Femur (tissue), 1 donor: ENCODE data around the gene SCG2.

ENCODE experiments used
- DNase-seq: peaks from one replicate; pipeline ENCODE4 v3.0.0-alpha.2; 2017

Gene SCG2

GRCh38 chr2:223563462-223563861, 38.7 kb downstream of the SCG2 start:
- DNase-seq: no peak

DNA sequence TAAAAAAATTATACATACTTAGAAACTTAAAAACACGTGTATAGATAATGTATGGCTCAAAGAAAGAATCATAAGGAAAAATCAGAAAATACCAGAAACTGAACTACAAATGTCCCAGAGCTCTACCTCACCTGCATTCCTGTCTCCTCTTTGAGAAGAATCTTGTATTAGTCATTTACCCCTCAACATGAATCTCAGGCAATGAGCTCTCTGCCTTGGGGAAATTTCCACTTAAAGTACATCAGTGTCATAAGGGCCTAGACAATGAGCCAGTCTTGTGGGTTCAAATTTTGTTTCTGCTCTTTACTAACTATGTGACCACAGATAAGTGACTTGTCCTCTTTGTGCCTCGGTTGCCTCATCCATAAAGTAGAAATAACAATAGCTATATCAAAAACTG, 40.1 kb downstream of the SCG2 start:
- DNase-seq: no peak

DNA sequence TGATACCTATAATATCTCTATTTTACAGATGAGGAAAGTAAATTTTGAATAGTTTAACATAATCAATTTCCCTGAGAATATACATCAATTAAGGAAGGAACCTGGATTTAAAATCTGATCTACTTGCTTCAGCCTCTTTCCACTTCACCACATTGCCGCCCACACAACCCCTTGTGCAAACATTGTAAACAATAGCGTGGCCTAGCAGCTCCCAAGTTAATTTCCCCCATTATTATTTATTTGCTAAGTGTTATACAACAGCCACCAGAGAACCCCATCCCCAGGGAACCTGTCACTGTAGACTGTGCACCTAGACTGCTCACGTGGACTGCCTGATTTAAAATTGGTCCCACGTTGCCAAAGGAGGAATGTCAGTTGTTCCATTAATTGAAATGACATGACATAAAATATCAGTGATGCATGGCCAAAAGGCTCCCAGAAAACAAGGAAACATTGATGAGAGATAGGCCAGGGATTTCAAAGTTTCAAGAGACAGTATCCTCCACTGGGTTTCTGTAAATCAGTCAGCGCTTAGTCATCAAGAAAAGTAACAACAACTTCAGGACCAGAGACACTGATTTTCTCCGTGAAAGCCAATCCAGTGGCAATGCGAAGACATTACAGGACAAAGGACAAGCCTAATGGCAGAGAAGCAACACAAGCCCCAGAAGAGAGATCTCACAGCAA, 41.3 kb downstream of the SCG2 start:
- DNase-seq: no peak

- DNase-seq: no peak
Observed at GRCh38 chr2:223558970-223559369, 43.2 kb downstream of the SCG2 start.

DNA sequence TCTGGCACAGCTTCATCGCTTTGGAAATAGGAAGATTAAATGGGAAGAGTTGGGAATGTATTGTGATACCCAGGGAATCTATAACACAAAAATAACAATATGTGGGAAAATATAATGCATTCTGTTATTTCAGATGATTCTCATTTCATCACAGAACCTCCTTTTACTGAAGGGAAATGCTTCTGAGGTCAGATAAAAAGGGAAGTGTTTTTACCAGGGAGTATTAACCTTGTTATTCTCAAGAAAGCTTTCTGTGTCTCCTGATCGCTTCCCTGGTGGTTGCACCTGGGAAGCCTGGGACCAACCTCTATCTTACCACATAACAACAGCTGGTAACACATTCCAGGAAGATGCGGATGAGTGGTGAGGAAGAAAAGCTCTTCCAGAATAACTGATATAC, 47.2 kb downstream of the SCG2 start:
- DNase-seq: no peak

- no peak for DNase-seq
Observed at GRCh38 chr2:223549215-223549614, 52.9 kb downstream of the SCG2 start.

- DNase-seq: no peak
Observed at GRCh38 chr2:223548194-223548593, 54.0 kb downstream of the SCG2 start.
